Measurements from ENCODE around the gene CORO7.
"Not testable (repeated sequence)": the region's sequence is repeated elsewhere in the genome, so short reads cannot be mapped to it uniquely, and the experiment has no call there.

Gene CORO7

DNA sequence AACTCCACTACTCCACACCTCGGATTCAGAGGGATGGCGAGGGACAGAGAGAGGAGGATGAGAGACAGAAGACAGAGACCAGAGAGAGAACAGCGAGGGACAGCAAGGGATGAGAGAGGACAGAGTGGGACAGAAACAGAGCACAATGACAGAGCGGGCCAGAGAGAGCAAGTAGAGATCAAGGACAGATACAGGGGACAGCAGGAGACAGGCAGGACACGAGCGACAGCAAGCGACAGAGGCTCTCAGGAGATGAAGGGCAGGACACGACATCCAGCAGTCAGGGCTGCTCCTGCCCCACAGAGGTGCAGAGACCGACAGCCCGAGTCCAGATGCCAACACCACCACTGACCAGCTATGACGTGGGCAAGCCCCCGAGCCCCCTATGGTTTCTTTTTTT lies 14.9 kb downstream of the CORO7 start:
- H3K4me3 ChIP-seq (ENCODE audit: low read depth, low read length), result no peak overlapping the region
- TF ChIP-seq, protein P1, sequence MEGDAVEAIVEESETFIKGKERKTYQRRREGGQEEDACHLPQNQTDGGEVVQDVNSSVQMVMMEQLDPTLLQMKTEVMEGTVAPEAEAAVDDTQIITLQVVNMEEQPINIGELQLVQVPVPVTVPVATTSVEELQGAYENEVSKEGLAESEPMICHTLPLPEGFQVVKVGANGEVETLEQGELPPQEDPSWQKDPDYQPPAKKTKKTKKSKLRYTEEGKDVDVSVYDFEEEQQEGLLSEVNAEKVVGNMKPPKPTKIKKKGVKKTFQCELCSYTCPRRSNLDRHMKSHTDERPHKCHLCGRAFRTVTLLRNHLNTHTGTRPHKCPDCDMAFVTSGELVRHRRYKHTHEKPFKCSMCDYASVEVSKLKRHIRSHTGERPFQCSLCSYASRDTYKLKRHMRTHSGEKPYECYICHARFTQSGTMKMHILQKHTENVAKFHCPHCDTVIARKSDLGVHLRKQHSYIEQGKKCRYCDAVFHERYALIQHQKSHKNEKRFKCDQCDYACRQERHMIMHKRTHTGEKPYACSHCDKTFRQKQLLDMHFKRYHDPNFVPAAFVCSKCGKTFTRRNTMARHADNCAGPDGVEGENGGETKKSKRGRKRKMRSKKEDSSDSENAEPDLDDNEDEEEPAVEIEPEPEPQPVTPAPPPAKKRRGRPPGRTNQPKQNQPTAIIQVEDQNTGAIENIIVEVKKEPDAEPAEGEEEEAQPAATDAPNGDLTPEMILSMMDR (IDR thresholded peaks at IDR 0.05; ENCODE audit: control insufficient read depth, extremely low read depth, insufficient read depth), result no peak
- DNase-seq (ENCODE audit: low read depth), result no peak

DNA sequence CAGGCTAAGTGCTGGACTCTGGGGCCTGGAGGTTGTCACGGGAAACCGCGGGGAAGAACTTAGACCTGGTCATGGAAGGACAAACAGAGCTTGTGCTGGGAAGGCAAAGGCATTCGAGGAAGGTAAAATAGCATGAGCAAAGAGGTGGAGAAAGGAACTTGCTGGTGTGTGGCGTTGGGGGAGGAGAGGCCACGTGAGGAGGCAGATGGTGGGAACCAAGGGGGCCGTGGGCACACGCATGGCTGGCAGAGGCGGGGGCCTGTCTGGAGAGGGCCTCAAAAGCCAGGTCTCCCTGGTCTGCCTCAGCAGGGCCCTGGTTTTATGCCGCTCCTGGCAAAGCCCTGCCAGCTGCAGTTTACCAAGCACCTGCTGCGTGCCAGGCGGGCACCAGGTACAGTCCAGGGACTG lies 15.3 kb downstream of the CORO7 start:
- no peak overlapping the region for H3K4me3 ChIP-seq (ENCODE audit: low read depth, low read length)
- DNase-seq (ENCODE audit: low read depth), result no peak
- TF ChIP-seq, protein P1 (IDR thresholded peaks at IDR 0.05; ENCODE audit: control insufficient read depth, extremely low read depth, insufficient read depth), result no peak

DNA sequence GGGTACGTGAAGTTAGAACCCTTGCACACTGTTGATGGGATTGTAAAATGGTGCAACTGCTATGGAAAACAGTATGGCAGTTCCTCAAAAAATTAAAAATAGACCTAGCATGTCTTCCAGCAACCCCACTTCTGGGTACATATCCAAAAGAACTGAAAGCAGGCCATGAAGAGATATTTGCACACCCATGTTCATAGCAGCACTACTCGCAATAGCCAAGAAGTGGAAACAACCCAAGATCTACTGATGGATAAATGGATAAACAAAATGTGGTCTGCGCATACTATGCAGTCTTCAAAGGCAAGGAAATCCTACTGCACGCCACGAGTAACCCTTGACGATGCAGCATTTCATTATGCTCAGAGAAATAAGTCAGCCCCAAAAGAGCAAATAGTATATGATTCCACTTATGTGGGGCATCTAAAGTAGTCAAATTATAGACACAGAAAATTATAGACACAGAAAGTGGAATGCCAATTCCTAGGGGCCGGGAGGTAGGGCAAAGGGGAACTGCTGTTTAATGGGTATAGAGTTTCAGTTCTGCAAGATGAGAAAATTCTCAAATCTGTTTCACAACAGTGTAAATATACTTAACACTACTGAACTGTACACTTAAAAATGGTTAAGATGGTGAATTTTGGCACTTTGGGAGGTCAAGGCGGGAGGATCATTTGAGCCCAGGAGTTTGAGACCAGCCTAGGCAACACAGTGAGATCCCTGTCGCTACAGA lies 17.2 kb downstream of the CORO7 start:
- no peak for DNase-seq (ENCODE audit: low read depth)
- H3K4me3 ChIP-seq (ENCODE audit: low read depth, low read length), result no peak overlapping the region
- TF ChIP-seq, protein P1 (IDR thresholded peaks at IDR 0.05; ENCODE audit: control insufficient read depth, extremely low read depth, insufficient read depth), result no peak

DNA sequence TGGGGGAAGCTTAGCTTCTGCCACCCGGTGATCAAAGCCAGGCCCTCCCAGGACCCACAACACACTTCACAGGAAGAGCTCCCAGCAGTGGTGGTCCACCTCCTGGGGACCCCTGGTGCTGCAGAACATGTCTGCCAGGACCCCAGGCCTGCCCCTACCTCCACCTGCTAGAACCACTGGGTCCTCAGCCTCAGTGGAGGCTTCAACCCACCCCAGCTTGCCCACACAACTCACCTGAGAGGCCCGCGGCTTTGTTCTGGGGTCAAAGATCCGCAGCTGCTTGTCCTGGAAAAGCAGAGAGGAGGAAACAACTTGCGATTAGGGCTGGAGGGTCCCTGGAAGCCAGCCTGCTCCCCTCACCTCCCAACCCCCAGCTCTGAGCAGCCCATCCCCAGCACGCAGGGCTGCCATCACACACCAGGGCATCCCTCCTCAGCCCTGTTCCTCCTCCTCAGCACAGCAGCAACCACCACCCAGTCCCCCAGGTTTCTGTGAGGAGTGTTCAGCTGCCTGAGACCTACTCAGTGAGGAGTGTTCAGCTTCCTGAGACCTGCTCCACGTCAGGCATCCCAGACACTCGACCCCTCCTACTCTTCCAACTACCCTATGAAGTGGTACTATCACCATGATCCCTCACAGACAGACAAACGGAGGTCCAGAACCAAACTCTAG lies 21.2 kb downstream of the CORO7 start:
- no peak for DNase-seq (ENCODE audit: low read depth)
- TF ChIP-seq, protein P1 (IDR thresholded peaks at IDR 0.05; ENCODE audit: control insufficient read depth, extremely low read depth, insufficient read depth), result no peak
- H3K4me3 ChIP-seq (ENCODE audit: low read depth, low read length), result no peak overlapping the region

DNA sequence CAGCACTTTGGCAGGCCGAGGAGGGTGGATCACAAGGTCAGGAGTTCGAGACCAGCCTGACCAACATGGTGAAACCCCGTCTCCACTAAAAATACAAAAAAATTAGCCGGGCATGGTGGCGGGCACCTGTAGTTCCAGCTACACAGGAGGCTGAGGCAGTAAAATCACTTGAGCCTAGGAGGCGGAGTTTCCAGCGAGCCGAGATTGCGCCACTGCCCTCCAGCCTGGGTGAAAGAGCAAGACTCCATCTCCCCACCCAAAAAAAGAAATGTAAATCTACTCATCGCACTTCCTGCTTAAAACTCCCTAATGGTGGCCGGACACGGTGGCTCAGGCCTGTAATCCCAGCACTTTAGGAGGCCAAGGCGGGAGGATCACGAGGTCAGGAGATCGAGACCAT lies 22.5 kb downstream of the CORO7 start:
- H3K4me3 ChIP-seq (ENCODE audit: low read depth, low read length); DNase-seq (ENCODE audit: low read depth): not testable (repeated sequence)

DNA sequence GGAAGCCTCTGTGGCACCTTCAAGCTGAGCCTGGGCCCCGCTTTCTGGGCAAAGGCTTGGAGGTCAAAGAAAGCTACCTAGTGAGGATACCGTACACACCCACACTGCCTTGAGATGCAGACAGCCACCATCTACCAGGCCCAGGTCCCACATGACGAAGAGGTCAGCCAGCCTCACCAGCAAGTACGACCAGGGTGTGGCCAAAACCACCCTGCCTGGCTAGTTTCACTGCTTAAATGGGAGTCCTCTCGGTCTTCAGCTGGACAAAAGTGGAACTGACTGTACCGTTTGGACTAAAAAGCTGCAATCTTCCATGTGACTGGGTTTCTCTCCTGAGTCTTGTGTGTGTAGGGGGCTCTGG lies 23.2 kb downstream of the CORO7 start:
- DNase-seq (ENCODE audit: low read depth), result no peak
- TF ChIP-seq, protein P1 (IDR thresholded peaks at IDR 0.05; ENCODE audit: control insufficient read depth, extremely low read depth, insufficient read depth), result no peak
- H3K4me3 ChIP-seq (ENCODE audit: low read depth, low read length), result no peak overlapping the region

DNA sequence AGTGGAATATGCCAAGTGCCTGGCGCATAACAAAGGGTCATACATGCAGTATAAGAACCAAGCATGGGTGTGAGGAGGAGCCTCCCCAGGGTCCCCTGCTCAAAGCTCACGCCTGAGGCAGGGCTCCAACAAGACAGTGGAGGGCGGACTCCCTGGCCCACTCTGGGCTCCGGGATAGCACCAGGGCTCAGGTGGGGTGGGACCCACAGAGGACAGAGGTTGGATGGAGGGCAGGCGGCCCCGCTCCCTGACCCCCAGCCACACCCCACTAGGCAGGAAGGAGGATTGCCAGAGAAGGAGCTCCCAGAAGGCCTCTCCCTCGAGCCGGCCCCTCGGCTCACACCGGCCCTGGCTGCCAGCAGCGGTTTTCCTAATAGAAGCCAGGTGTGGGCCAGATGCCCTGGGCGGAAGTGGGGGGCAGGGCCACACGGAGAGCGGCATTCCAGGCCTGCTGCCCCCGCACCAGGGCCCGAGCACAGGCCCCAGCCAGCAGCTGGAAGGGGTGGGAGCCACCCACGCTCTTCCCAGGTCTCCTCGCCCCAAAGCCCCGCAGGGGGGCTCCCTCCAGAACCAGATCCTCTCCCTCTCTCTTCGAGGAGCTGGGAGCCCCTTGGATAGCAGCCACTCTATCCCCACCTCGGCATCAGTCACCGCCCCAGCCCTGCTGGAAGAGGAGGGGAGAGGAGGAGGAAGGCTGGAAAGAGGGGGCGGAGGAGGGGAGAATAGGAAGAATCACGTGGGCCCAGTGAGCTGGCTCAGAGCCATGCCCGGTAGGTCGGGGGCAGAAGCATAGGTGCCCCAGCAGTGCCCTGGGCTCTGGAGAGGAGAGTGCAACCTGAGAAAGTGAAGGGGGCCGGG lies 23.8 kb downstream of the CORO7 start:
- H3K4me3 ChIP-seq (ENCODE audit: low read depth, low read length), result no peak overlapping the region
- DNase-seq (ENCODE audit: low read depth), result no peak
- TF ChIP-seq, protein P1 (IDR thresholded peaks at IDR 0.05; ENCODE audit: control insufficient read depth, extremely low read depth, insufficient read depth), result no peak

Data from LNCaP clone FGC (cell line).